ENCODE results near the gene CD81.

CD81 gene

DNA sequence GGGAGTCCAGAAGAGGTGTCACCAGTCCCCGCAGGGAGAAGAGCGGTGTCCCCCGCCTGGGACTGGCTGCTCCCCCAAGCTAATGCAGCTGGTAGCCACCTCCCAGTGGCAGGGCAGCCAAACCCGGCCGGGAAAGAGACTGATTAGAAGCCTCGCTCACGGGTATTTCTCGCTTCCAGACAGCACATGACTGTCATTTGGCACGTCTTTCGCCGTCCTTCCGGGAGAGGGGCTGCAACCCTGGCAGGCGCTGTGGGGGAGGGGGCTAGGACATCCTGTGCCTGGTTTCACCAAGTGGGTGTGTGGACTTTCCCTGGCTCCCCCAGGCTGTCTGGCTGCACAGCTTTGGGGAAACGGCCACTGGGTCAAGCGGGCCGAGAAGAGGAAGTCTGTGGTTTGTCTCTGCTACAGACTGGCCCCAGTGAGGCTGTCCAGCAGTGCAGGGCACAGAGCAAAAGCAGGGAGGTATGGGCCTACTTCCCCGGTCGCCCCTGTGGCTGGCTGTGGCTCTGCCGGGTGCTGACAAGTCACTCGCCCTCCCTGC is 3.8 kb downstream of the CD81 start:
- TF ChIP-seq, protein P1, sequence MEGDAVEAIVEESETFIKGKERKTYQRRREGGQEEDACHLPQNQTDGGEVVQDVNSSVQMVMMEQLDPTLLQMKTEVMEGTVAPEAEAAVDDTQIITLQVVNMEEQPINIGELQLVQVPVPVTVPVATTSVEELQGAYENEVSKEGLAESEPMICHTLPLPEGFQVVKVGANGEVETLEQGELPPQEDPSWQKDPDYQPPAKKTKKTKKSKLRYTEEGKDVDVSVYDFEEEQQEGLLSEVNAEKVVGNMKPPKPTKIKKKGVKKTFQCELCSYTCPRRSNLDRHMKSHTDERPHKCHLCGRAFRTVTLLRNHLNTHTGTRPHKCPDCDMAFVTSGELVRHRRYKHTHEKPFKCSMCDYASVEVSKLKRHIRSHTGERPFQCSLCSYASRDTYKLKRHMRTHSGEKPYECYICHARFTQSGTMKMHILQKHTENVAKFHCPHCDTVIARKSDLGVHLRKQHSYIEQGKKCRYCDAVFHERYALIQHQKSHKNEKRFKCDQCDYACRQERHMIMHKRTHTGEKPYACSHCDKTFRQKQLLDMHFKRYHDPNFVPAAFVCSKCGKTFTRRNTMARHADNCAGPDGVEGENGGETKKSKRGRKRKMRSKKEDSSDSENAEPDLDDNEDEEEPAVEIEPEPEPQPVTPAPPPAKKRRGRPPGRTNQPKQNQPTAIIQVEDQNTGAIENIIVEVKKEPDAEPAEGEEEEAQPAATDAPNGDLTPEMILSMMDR (IDR thresholded peaks at IDR 0.05; ENCODE audit: extremely low read depth, insufficient read depth, missing control alignments) = no peak
- in situ Hi-C loops (cut with MboI; ENCODE audit: low pct_unique_long_range_greater_than_20kb, low sequenced_read_pairs, unreplicated experiment) = no loop called here
- DNase-seq (ENCODE audit: low spot score) = no peak

DNA sequence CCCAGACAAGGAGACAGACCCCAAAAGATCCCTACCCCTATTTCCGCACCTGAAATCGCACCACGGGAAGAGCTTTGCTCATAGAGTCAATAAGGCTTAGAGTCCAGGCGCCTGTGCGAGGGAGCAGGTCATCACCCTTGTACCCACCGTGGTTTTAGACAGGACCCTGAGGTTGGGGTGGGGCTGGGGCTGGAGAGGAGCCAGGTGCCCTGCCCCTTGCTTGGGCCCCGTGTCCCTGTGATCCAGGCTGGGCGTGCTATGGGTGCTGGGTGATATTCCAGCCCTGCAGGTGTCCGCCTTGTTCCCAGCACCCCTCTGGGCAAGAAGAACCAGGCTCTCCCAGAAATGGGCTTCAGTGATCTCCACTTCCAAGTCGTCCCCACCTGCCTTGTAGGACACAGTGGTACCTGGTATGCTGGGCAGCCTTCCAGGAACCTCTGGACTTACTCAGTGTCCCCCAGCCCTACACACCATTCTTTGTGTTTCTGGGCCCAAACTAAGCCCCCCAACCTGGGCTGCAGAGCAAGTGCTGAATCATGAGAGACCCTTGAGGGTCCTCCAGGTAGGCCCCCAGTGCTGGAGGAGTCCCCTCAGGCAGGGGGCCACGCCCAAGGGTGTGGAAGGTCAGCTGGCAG is 4.5 kb downstream of the CD81 start:
- DNase-seq (ENCODE audit: low spot score) = no peak
- TF ChIP-seq, protein P1 (IDR thresholded peaks at IDR 0.05; ENCODE audit: extremely low read depth, insufficient read depth, missing control alignments) = no peak
- in situ Hi-C loops (cut with MboI; ENCODE audit: low pct_unique_long_range_greater_than_20kb, low sequenced_read_pairs, unreplicated experiment) = no loop called here

DNA sequence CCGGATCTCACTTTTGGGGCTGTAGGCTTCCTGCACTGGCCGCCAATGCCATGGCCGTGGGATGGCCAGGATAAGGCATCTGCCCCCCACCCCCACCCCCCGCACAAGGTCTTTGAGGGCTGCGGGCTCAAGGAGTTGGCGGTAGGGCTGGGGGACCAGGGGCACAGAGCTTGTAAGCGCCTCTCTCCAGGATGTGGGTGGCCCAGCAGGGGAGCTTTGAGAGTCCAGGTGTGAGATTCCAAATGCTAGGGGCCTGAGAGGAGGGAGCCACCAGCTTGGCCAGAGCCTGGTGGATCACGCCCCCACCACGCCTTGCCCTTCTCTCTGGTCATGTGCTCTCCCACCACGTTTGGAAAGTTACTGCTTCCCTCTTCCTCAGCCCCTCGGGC is 5.0 kb downstream of the CD81 start:
- TF ChIP-seq, protein P1 (IDR thresholded peaks at IDR 0.05; ENCODE audit: extremely low read depth, insufficient read depth, missing control alignments) = no peak
- no peak for DNase-seq (ENCODE audit: low spot score)
- in situ Hi-C loops (cut with MboI; ENCODE audit: low pct_unique_long_range_greater_than_20kb, low sequenced_read_pairs, unreplicated experiment) = no loop called here

DNA sequence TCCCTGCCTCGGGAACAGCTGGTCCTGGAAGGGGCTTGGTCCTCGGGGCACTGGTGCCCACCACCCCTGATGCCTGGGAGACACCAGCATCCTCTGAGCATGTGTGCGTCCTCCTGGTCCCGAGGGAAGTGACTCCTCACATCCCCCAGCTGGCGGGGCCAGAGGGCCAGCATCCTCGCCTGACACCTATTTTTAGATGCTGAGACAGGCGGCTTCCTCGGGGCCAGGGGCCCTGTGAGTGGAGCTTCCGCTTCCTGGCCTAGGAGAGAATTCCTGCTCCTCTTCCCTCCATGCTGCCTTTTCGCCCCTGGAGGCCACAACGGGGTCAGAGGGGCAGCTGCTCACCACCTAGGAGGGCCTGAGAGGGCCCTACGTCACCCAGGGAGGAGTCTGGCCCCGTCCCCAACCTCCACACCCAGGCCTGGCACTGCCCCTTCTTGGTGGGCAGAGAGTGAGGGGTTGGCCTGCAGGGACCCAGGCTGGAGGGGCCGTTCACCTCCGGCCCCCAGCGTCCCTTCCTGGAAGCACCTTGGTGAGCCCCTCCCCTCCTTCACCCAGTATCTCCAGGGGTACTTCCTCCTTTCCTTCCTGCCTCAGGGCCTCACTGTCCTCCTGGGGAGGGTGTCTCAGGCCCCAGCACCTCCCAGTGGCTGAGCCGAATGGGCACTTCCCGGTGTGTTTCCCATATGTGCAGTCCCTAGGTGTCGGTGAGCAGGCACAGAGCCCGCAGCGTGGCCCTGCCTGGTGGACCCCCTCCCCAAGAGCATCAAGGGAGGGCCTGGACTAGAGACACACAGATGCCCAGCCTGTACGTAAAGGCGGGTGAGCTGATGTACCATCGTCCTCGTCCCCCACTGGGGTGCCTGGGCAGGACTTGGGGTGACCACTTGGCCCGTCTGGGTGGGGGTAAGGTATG is 6.1 kb downstream of the CD81 start:
- DNase-seq (ENCODE audit: low spot score) = no peak

DNA sequence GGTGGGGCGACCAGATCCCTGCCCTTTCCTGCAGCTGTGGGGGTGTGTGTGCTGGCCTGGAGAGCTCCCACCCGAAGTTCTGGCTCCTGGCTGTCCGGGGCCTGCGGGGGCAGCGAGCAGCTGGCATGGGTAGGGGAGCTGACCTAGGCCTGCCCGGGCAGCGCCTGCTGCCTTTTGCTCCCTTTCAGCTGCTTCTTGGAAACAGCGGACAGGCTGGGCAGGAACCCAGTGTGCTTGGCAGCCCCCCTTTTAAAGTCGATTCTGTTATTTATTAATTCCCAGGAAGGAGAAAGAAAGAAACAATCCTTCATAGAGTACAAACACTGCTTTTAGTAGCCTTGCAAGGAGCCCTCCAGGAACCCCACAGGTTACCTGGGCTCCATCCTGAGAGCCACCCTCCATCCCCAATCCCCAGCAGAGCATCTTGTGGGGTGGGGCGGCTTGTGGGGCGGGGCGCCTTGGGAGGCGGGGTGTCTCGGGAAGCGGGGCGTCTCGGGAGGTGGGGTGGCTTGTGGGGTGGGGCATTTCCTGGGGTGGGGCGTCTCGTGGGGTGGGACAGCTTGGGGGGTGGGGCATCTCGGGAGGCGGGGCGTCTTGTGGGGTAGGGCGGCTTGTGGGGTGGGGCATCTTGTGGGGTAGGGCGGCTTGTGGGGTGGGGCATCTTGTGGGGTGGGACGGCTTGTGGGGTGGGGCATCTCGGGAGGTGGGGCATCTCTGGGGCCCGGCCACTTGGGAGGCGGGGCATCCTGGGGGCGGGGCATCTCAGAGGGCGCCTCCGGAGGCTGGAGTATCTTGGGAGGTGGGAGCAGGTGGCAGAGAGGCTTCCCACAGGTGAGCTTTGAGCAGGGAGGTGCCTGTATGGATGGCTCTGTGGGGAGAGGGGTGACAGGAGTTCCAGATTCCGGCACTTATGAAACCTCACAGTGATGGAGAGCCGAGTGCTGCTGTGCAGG is 7.0 kb downstream of the CD81 start:
- DNase-seq (ENCODE audit: low spot score) = peak; percentile 86
- TF ChIP-seq, protein P1 (IDR thresholded peaks at IDR 0.05; ENCODE audit: extremely low read depth, insufficient read depth, missing control alignments) = no peak

More for the DNA sequence above, 6.1 kb downstream of the CD81 start:
- TF ChIP-seq, protein P1 (IDR thresholded peaks at IDR 0.05; ENCODE audit: extremely low read depth, insufficient read depth, missing control alignments) = no peak
- in situ Hi-C loops (cut with MboI; ENCODE audit: low pct_unique_long_range_greater_than_20kb, low sequenced_read_pairs, unreplicated experiment) = no loop called here

More for the DNA sequence above, 7.0 kb downstream of the CD81 start:
- in situ Hi-C loops (cut with MboI; ENCODE audit: low pct_unique_long_range_greater_than_20kb, low sequenced_read_pairs, unreplicated experiment) = no loop called here
